Measurements from ENCODE around the gene VPS37C. TPM values are rescaled to one million over a fixed set of nuclear protein-coding genes. Genes with fewer than 3 reads are reported as not detected.
"Not testable (repeated sequence)": the region's sequence is repeated elsewhere in the genome, so short reads cannot be mapped to it uniquely, and the experiment has no call there.

VPS37C gene
- total RNA-seq, 4 donors from 2014 or later = 28.9 to 56.9 (median 40.3) TPM

DNA sequence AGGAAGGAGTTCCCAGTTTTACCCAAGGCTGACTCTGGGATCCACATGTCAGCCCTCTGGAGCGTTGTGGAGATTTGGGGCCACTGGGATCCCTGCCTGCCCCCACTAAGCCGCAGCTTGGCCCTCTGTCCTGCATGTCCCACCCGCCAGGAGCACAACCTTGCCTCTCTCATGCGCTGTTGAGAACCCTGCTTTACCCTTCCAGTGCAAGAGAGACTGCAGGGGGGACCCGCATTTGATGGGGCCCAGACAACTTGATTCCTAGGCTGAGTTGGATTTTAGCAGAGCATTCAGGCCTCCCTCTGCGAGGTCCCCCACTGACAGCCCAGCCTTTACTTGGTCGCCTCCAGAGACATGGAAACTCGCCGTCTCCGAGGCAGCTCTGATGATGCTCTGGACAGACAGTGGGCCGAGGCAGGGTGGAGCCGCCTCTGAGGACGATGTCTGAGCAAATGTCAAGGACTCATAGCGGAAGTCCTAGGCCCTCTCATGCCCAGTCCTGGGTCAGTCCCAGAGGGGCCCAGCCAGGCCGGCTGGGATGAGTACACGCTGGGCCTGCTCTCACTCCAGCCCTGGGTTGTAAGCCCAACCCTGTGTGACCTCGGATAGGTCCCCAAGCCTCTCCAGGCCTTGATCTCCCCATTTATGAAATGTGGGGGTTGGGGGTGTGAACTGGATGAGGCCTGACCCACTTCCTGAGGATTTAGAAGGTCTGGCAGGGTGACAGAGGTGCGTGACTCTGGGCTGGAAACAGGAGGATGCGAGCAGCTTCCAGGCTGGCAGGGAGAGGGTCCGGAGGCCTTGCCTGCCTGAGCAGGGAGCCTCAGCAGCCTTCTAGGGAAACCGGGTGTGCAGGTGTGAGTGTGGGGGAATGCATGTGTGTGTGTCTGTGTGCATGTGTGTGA, 58.3 kb downstream of the VPS37C start:
- no peak for DNase-seq
- Histone ChIP-seq H3K27me3 (no peaks in the 10 kb centered on the region), H3K36me3 (no peaks in the 10 kb centered on the region), H3K4me1 (no peaks in the 10 kb centered on the region), H3K27ac (peak overlapping the region; percentile 56 to 81 (median 74)), H3K4me3 (peak overlapping the region; percentile 19 to 43 (median 33)), H3K9me3 (no peaks in the 10 kb centered on the region)
- TF ChIP-seq POLR2A (IDR thresholded peaks at IDR 0.05) = no peak
- TF ChIP-seq, protein P1, sequence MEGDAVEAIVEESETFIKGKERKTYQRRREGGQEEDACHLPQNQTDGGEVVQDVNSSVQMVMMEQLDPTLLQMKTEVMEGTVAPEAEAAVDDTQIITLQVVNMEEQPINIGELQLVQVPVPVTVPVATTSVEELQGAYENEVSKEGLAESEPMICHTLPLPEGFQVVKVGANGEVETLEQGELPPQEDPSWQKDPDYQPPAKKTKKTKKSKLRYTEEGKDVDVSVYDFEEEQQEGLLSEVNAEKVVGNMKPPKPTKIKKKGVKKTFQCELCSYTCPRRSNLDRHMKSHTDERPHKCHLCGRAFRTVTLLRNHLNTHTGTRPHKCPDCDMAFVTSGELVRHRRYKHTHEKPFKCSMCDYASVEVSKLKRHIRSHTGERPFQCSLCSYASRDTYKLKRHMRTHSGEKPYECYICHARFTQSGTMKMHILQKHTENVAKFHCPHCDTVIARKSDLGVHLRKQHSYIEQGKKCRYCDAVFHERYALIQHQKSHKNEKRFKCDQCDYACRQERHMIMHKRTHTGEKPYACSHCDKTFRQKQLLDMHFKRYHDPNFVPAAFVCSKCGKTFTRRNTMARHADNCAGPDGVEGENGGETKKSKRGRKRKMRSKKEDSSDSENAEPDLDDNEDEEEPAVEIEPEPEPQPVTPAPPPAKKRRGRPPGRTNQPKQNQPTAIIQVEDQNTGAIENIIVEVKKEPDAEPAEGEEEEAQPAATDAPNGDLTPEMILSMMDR (IDR thresholded peaks at IDR 0.05) = no peak

DNA sequence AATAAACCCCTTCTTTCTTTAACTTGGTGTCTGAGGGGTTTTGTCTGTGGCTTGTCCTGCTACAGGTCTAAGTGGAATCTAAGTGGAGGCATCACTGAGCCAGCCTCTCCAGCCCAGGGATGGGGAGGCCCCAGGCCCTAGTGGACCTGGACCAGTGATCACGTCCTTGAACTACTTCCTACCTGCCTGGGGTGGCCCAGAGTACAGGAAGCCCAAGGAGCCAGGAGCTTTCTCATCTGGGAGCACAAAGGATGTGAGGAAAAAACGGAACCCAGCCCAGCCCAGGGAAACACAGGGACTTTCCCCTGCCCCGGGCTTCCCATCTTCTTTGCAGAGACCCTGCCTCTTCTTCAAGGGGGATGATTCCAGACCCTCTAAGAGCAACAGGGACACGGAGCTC, 62.4 kb downstream of the VPS37C start:
- Histone ChIP-seq H3K36me3 (no peaks in the 10 kb centered on the region), H3K4me3 (no peak overlapping the region), H3K27me3 (no peaks in the 10 kb centered on the region), H3K4me1 (no peaks in the 10 kb centered on the region), H3K9me3 (no peaks in the 10 kb centered on the region), H3K27ac (peak overlapping the region in 1 of 4 donors; percentile 38)
- DNase-seq = no peak
- TF ChIP-seq, protein P1 (IDR thresholded peaks at IDR 0.05) = no peak
- TF ChIP-seq POLR2A (IDR thresholded peaks at IDR 0.05) = no peak

DNA sequence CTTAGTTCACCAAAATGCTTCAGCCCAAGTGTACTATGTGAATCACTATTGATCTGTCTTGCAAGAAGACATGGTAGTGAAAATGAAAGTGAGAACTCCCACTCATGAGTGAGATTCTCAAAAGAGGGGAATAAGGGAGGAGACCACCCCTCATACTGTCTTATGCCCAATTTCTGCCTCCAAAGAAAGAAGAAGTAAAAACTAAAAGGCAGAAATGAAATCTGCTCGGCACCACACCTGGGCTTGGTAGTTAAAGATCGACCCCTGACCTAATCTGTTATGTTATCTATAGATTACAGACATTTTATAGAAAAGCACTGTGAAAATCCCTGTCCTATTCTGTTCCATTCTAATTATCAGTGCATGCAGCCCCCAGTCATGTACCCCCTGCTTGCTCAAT, 63.0 kb downstream of the VPS37C start:
- not testable (repeated sequence) for H3K9me3 ChIP-seq, H3K4me3 ChIP-seq, DNase-seq, H3K4me1 ChIP-seq, H3K27me3 ChIP-seq, H3K36me3 ChIP-seq
- peak overlapping the region in 1 of 4 donors; percentile 38 for H3K27ac ChIP-seq

DNA sequence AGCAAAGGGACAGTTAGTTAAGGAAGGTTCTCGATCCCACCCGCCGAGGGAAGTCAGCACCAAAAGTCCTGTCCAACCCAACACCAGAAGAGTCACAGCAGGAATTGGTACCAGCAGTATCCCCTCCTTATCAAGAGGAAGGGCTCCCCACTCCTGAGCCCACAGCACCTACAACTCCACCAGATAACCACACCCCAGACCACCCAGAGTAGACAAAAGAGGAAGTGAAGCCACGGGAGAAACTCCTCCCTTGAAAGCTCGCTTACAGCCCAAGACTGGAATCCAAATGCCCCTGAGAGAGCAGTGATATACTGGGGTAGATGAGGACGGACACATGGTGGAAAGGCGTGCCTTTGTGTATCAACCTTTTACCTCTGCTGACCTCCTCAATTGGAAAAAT, 66.2 kb downstream of the VPS37C start:
- no peaks in the 10 kb centered on the region for H3K9me3 ChIP-seq
- no peaks in the 10 kb centered on the region for H3K36me3 ChIP-seq
- no peak overlapping the region for H3K4me3 ChIP-seq
- no peak for TF ChIP-seq POLR2A (IDR thresholded peaks at IDR 0.05)
- TF ChIP-seq, protein P1 (IDR thresholded peaks at IDR 0.05) = no peak
- no peak overlapping the region for H3K27ac ChIP-seq
- DNase-seq = peak in 1 of 3 donors; percentile 55
- H3K27me3 ChIP-seq = no peaks in the 10 kb centered on the region
- H3K4me1 ChIP-seq = peaks cover 0 to 10% (median 0%) of the 10 kb centered on the region in 4 donors

DNA sequence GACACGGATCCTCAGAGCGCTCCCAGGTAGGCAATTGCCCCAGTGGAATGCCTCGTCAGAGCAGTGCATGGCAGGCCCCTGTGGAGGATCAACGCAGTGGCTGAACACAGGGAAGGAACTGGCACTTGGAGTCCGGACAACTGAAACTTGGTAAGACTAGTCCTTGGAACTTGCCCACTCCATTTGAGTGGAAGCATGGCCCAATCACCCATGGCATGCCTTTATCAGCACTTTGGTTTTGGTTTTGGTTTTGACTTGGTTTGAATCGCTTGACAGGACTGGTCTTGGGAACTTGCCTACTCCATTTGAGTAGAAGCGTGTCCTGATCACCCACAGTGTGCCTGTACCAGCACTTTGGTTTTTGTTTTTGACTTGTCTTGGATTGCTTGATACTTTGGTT, 67.1 kb downstream of the VPS37C start:
- not testable (repeated sequence) for H3K9me3 ChIP-seq, H3K4me1 ChIP-seq, DNase-seq, H3K27ac ChIP-seq, H3K4me3 ChIP-seq, H3K27me3 ChIP-seq, H3K36me3 ChIP-seq

DNA sequence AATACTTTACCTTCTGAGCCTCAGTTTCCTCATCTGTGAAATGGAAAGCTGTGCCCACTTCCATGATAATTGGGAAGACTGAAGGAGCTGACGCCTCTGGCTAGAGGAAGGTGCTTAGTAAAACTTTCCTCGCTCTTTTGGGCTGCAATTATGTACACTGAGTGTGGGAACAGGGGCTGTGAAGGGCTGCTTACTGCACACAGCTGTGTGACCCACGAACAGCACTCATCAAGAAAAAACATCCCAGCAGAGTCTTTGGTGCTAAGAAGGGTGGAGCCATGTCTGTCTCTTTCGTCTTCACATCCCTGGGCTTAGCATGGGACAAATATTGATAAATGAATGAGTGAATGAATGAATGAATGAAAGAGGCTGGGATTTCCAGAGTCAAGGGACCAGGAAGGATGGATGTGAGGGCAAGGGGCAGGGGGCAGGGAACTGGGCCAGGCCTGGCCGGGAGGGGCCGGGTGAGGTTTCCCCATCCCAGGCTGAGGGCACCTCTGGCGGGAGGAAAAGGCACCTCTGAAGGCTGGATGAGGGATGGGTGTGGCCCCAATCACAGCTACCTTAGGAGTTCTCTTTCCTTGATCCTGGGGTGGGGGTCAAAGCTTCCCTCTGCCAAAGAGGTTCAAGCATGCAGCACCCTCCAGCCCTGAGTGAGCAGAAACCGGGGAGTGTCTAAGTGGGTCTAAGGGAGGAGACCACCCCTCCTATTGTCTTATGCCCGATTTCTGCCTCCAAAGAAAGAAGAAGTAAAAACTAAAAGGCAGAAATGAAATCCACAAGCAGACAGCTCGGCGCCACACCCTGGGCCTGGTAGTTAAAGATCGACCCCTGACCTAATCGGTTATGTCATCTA, 68.1 kb downstream of the VPS37C start:
- peaks cover 0 to 10% (median 0%) of the 10 kb centered on the region in 4 donors for H3K4me1 ChIP-seq
- no peak overlapping the region for H3K4me3 ChIP-seq
- DNase-seq = no peak
- peak overlapping the region in 3 of 4 donors; percentile 43 to 70 (median 55) for H3K27ac ChIP-seq
- TF ChIP-seq, protein P1 (IDR thresholded peaks at IDR 0.05) = no peak
- no peak for TF ChIP-seq POLR2A (IDR thresholded peaks at IDR 0.05)
- no peaks in the 10 kb centered on the region for H3K36me3 ChIP-seq
- H3K27me3 ChIP-seq = no peaks in the 10 kb centered on the region
- H3K9me3 ChIP-seq = no peaks in the 10 kb centered on the region
